Epidermal melanocyte (primary cell): Measurements from ENCODE around the gene USB1.

ENCODE experiments used
- DNase-seq: peaks from one replicate; pipeline ENCODE4 v3.0.0; 2011; ENCODE audit warnings: low spot score; ENCODE audit not compliant: insufficient read length

USB1 gene

DNA sequence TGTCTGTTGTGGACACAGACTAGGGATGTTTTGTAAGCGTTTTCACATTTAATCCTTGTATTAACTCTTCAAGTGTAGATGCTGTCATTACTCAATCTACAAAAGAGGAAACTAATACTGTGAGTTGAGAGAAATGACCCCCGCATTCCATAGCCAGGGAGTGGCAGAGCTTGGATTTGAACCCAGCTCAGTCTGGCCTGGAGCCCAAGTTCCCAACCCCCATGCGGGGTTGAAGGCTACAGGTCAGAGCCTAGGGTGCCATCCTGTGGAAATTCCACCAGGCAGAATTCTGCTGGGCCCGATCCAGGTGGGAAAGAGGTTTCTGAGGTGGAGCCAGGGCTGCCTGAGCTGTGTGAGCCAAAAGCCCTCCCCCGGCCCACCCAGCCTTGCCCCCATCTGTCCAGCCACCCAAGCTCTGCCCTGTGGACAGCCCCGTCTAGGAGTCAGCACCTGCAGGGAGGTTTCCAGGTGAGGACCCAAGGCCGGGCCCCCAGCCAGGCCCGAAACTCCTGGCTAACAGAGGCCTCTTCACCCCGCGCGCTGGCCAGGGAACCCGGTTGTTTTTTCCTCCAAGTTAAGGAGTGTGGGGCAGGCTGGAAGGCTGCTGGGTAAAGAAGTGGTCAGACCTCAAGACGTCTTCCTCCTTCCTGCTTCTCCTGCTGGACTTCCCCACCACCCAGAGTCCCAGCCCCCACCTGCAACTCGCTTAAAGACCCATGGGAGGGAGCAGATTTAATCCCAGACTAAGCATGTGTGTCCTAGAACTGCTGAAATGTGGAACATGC is 30.0 kb downstream of the USB1 start:
- DNase-seq = no peak

DNA sequence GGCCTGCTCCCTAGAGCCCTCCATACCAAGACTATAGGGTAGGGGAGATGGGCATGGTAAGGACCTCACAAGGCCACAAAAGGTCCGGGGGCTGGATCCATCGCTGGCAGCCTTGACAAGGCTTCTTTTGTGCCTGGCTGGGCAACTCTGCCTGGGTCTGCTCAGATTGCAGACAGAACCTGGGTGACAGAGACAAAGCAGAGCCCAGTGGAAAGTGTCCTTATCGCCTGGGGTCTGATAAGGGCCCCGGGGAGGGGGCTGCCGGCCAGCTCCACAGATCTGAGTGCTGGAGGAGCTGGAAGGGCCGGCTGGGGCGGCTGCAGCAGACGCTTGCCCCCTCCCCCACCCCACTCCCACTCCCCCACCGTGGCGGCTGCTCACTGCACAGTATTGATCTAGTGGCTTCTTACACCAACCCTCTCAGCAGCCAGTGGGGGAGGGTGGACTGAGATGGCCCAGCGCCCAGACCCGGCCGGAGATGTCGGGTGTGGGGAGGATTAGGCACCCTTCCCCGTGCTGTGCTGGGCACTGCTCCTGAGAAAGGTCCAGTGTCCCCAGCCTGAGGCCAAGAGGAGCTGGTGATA is 31.6 kb downstream of the USB1 start:
- no peak for DNase-seq

DNA sequence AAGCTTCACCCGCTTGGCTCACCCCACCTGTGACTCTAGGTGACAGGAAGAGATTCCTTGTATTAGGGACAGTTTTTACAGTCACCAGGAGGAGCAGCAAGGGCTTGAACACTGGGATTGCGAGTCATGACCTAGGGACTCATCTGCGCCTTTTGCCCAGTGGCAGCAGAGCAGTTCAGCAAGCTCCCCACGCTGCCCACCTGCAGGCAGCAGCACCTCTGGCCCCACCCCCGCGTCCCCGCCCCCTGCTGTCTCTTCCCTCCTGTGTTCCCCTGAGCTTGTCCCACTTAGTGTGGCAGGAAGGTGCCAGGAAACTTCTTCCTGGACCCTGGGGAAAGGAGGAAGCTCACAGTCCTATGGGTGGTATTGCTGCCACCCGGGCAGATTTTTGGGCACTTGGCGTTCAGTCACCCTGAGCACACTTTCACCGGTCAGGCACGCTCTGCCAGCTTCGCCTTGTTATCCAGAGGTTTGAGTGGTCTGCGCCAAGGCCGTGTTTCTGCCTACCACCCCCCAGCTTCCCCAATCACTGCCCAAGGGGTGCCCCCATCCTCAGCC is 33.0 kb downstream of the USB1 start:
- DNase-seq = no peak

DNA sequence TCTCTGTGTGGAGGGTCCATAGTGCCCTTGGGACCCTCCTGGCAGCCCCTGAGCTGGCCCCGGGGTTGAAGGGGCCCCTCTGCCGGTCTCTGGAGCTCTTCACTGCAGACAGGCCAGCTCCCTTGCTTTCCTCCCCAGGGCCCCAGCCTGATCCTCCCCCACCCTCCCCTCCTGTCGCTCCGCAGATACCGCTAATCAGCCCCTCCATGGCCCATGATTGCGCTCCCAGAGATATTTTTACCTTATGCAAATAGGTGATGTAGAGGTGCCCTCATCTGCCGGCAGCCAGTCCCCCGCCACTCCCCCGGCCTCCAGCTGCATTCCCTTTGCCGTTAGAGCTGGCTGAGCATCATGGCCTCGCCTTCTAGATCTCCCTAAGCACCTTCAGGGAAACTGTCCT is 33.6 kb downstream of the USB1 start:
- DNase-seq = no peak

DNA sequence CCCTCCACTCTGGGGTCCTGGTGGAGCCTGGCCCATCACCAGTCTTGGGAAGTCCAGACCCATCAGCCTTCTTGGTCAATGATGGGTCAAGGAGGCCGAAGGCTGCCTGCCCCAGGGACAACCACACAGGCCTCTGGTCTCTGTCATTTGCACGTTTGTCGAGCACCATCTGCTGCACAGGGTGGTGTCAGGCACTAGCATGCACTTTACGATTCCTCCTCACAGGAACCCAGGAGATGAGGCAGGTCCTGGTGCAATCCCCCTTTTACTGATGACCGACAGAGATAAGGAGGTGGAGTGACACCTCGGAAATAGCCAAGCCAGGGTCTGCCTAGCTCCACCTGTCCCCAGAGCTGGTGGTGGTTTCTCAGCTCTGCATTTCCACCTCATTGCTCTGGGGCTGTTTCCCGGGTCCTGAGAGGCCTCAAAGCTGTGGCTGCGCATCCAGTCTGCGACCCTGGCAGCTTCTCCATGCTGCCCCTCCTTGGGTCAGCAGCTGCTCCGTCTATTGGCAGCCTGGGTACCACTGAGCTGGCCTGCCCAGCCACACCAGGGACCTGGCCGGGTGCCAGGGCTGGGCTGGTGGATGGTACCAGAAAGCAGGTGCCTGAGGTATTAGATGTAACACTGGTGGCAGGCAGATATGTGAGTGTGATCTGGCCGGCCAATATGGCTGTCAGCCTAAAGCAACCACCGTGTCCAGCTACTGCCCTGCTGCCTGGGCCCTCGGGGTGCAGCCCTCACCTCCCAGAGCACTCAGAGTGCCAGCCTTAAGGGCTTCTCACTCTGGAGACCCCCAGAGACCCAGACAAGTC is 34.4 kb downstream of the USB1 start:
- no peak for DNase-seq

DNA sequence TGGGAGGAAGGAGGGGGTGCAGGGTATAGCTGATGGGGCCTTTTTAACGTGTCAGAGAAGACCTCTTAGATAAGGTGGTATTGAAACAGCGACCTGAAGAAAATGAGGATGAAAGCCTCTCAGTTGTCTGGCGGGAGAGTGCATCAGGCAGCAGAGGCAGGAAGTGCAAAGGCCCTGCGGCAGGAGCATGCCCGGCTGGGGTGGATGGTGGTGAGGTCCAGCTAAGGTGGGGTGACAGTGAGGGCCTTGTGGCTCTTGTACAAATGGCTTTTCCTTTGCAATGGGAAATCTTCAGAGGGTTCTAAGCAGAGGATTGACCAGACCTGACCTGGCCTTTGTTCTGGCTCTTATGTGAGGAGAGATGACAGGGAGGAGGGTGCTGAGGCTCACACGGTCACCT is 35.7 kb downstream of the USB1 start:
- no peak for DNase-seq

DNA sequence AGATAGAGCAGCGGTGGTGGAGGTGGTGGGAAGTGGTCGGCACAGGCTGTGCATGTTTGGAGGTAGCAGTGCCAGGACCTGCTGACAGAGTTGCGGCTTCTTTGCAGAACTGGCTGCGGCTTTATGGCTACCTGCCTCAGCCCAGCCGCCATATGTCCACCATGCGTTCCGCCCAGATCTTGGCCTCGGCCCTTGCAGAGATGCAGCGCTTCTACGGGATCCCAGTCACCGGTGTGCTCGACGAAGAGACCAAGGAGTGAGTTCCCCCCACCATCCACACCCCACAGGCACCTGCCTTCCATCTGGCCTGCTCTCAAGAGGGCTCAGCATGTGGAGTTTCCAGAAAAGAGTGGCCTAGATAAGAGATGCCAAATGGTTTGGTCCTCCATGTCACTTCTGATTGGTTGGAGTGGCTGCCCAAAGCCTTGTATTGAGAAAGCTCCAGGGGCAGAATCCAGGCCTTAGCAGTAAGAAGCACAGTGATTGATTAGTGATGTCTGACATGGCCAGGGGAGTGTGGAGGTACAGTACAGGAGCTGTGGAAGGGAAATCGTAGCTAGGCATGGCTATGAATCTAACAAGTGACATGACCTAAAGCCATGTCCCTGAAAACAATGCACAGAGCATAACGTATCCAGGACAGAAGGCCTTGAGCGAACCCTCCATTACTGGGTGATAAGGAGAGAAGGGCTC is 36.3 kb downstream of the USB1 start:
- no peak for DNase-seq

DNA sequence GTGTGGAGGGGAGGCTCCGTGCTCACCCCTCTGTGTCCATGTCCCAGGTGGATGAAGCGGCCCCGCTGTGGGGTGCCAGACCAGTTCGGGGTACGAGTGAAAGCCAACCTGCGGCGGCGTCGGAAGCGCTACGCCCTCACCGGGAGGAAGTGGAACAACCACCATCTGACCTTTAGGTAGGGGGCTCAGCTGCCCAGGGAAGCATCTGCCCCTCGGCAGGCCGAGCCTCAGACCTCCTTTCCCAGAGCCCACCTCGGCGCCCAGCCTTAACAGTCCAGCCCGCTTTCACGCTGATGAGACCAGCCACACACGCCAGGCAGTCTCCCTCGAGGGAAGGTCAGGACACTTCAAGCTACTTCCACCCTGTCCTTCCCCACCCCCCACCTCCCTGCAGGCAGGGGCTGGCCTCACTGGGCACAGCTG is 37.0 kb downstream of the USB1 start:
- no peak for DNase-seq

DNA sequence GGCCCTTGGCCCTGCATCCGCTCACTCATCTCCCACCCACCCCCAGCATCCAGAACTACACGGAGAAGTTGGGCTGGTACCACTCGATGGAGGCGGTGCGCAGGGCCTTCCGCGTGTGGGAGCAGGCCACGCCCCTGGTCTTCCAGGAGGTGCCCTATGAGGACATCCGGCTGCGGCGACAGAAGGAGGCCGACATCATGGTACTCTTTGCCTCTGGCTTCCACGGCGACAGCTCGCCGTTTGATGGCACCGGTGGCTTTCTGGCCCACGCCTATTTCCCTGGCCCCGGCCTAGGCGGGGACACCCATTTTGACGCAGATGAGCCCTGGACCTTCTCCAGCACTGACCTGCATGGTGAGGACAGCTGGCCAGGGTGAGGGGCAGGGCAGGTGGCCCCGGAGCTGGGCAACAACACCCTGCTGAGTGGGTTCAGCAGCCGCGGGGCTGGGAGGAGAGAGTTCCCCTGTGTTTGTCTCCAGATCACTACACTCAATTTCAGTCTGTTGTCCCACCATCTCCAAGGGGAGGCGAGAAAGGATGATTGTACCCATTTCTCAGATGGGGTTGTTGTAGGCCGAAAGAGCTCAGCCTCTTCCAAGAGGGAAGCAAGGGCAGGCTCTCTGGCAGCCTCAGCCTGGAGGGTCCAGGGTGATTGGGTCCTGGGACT is 38.8 kb downstream of the USB1 start:
- no peak for DNase-seq

DNA sequence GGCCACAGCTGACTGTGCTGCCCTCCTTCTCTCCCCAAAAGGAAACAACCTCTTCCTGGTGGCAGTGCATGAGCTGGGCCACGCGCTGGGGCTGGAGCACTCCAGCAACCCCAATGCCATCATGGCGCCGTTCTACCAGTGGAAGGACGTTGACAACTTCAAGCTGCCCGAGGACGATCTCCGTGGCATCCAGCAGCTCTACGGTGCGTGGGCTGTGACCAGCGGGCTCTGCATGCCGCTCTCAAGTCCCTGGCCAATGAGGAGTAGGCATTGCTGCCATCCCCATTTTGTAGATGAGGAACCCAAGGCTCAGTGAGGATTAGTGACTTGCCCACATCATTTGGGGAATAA is 39.3 kb downstream of the USB1 start:
- no peak for DNase-seq

DNA sequence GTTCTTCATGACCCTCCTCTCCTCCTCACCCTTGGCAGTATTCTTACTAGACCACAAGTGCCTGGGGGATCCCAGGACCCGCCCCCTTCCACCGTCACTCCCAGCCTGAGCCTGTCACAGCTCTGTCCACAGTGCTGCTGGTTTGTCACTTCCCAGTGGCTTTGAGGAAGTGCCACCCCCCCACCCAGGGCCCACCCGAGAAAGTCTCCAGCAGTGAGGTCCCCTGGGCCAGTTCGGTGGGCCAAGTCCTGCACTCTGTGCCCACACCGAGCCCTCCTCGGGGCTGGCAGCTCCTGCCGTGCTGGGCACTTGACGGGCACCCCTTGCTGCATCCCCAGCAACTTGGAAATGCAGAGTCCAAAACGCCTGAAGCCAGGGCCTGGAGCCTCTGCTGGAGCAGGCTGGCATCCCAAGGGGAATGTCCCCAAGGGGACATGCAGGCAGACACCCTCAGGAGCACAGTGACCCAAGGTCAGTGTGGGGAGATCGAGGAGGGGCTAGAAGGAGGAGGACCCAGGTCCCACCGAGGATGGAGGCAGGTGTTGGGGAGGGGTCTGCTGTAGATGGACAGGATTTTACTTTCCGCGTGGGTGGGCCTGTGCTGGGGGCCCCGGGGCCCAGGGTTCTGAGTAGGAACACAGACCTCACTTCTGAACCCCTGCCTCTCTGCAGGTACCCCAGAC is 39.9 kb downstream of the USB1 start:
- DNase-seq = no peak

DNA sequence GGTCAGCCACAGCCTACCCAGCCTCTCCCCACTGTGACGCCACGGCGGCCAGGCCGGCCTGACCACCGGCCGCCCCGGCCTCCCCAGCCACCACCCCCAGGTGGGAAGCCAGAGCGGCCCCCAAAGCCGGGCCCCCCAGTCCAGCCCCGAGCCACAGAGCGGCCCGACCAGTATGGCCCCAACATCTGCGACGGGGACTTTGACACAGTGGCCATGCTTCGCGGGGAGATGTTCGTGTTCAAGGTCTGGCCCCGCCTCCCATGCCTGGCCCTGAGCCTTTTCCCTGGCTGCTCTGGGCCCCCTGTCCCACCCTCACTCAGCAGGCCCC is 40.4 kb downstream of the USB1 start:
- DNase-seq = no peak

DNA sequence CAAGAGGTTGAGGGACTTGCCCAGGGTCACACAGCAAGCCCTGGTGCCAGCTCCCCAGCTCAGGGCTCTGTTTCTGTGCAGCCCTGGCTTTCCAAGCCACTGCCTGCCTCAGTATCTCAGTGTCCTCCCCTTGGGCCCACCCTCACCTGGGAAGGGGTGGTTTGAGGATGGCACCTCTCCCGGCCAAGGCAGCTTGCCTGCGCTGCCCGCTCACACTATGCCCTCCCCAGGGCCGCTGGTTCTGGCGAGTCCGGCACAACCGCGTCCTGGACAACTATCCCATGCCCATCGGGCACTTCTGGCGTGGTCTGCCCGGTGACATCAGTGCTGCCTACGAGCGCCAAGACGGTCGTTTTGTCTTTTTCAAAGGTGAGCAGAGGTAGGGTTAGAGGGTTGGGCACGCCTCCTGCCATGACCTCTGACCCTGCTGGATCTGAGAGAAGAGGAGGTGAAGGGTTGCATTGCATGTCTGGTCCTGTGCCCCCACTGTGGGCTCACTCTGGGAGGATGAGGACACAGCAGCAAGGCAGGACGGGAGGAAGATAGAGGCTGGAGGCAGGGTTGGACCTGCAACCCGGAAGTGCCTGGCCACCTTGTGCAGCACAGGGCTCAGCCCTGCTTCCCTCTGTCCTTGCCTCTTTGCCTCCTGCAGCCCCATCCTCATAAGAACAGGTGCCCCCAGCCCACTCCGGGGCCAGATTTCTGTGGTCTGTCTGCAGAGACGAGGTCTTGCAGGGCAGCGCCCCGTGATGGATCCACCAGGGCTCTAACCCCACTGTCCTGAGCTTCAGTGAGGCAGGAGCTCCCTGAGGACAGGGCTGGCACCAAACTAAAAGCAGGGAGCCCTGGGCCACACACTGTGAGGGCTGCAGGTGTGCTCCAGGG is 41.0 kb downstream of the USB1 start:
- no peak for DNase-seq

DNA sequence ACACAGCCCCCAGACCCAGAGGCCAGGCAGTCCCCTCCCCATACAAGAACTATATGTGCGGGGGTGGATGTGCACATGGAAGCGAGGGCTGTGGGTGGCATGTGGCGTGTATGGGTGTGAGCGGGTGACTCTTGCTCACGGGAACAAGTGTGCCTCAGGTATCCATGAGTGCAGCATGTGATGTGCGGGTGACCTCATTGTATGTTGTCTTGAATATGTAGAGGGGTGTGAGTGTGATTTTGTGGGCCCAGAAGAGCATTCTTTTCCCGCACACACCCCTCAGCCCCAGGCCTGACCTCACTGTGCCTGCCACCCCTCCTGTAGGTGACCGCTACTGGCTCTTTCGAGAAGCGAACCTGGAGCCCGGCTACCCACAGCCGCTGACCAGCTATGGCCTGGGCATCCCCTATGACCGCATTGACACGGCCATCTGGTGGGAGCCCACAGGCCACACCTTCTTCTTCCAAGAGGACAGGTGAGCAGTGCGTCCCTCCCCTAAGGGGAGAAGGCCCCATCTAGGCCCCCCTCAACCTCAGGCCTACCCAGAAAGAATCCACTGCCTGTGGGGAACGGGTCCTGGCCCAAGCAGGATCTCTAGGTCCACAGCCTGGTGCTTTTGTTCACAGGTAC is 41.8 kb downstream of the USB1 start:
- DNase-seq = no peak

DNA sequence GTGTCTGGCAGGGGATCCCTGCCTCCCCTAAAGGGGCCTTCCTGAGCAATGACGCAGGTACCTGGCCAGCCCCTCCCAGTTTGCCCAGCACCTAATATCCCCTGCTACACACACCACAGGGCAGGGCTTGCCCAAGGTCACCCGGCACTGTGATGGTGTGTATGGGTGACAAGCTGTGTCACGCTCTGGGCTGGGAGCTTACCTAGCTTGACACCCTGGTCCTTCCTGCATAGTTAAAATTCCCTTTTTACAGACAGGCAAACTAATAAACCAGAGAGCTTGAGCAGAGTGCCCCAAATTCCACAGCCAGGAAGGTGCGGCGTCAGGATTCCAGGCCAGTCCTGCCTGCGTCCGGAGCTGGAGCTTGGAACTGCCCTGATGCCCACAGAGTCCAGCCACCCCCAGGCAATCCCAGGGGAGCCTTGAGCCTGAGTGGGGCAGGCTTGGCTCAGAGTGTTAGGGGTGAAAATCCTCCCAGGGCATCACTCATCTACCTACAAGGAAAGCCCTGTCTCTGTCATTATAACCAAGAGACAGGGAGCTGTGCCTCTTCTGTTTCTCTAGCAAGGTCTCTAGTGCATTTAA is 42.5 kb downstream of the USB1 start:
- DNase-seq = no peak

DNA sequence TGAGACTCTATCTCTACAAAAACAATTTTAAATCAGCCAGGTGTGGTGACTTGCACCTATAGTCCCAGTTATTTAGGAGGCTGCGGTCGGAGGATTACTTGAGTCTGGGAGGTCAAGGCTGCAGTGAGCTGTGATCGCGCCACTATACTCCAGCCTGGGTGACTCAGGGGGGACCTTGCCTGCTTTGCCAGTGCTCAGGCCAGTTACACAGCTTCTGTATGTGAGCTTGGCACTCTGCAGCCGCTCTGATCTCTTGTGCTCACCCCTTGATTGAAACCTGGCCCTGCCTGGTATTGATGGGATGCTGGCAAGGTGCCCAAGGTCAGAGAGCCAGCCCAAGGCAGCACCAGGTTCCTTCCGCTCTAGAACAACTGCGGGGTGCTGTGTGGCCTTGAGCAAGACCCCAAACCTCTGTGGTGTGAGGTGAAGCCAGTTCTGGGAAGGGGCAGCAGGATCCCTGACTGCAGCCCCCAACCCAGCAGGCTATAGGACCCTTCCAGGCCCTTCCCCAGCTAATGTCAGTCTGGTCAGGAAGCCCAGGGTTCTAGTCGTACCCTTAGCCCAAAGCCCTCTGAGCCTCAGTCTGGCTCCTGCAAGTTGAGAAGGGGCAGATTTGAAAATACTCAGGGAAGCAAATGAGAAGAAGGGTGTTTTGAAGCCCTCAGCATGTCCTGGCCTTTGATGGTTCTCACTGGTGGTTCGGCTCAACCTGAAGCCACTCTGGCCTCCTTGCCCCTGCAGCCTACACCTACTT is 43.2 kb downstream of the USB1 start:
- DNase-seq = no peak

DNA sequence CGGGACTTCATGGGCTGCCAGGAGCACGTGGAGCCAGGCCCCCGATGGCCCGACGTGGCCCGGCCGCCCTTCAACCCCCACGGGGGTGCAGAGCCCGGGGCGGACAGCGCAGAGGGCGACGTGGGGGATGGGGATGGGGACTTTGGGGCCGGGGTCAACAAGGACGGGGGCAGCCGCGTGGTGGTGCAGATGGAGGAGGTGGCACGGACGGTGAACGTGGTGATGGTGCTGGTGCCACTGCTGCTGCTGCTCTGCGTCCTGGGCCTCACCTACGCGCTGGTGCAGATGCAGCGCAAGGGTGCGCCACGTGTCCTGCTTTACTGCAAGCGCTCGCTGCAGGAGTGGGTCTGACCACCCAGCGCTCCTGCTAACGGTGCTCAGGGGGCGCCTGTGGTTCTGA is 43.9 kb downstream of the USB1 start:
- DNase-seq = no peak
